HUES48 (cell line): ENCODE results near the gene CASK.

Experiments used
- H3K27ac ChIP-seq: one replicate; pipeline ENCODE4 v1.7.0; 2013; ENCODE audit warnings: low read depth, low read length, inconsistent platforms
- H3K27me3 ChIP-seq: 2 replicates; pipeline ENCODE4 v1.6.1; 2013; ENCODE audit warnings: mild to moderate bottlenecking, low read length; ENCODE audit not compliant: control insufficient read depth, insufficient read depth
- H3K36me3 ChIP-seq: 2 replicates; pipeline ENCODE4 v1.6.1; 2013; ENCODE audit warnings: low read length; ENCODE audit not compliant: control insufficient read depth, insufficient read depth
- H3K4me1 ChIP-seq: 2 replicates; pipeline ENCODE4 v1.6.1; 2013; ENCODE audit warnings: mild to moderate bottlenecking, low read length; ENCODE audit not compliant: control insufficient read depth, insufficient read depth
- H3K4me3 ChIP-seq: 2 replicates; pipeline ENCODE4 v1.5.1; 2013; ENCODE audit warnings: mild to moderate bottlenecking, low read depth, low read length
- H3K9ac ChIP-seq: 2 replicates; pipeline ENCODE4 v1.6.1; 2013; ENCODE audit warnings: mild to moderate bottlenecking, low read depth, low read length, moderate library complexity
- H3K9me3 ChIP-seq: 2 replicates; pipeline ENCODE4 v1.6.1; 2013; ENCODE audit warnings: low read length; ENCODE audit not compliant: control insufficient read depth, insufficient read depth

The CASK gene

DNA sequence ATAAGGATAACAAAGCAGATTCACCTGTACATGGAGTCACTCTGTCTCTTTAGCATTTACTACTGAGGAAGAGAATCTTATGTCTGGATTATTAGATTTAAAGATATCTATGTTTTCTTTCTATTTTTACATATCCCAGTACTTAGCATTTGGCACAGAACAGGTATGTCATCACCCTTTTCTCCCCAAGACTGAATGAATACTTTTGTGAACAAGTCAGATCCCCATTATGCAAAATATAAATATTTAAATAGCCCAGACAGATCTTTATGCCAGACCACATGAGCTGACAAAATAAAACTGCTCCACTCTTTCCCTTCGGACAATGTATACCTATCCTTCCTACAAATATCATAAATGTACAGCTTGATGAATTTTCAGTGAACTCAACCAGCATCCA is 94.5 kb downstream of the CASK start:
- no peaks in the 10 kb centered on the region for H3K27me3 ChIP-seq
- H3K27ac ChIP-seq = no peak overlapping the region
- H3K9me3 ChIP-seq = no peaks in the 10 kb centered on the region
- no peak overlapping the region for H3K4me3 ChIP-seq
- no peak overlapping the region for H3K9ac ChIP-seq
- H3K4me1 ChIP-seq = no peaks in the 10 kb centered on the region
- H3K36me3 ChIP-seq = no peaks in the 10 kb centered on the region

DNA sequence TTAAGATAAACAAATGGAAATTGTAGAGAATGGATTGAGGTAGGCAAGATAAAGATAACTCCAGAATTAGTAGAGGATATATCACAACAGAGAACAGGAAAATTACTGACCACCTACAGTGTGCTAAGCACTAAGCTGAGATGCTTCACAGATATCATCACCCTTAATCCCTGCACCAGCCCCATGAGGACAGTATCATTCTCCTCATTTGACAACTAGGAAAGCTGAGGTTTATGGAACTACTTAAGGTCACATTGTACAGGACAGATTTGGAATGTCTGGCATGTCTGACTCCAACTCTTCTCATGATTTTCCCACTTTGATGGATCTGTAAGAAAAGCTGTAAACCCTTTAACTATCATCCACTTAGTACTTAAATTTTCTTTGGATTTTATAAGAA is 95.5 kb downstream of the CASK start:
- Histone ChIP-seq H3K27me3 (no peaks in the 10 kb centered on the region), H3K4me3 (no peak overlapping the region), H3K36me3 (no peaks in the 10 kb centered on the region), H3K9ac (no peak overlapping the region), H3K27ac (no peak overlapping the region), H3K4me1 (0 out of 2 replicates have a peak, but pooled peaks cover 4% of the 10 kb centered on the region), H3K9me3 (no peaks in the 10 kb centered on the region)

DNA sequence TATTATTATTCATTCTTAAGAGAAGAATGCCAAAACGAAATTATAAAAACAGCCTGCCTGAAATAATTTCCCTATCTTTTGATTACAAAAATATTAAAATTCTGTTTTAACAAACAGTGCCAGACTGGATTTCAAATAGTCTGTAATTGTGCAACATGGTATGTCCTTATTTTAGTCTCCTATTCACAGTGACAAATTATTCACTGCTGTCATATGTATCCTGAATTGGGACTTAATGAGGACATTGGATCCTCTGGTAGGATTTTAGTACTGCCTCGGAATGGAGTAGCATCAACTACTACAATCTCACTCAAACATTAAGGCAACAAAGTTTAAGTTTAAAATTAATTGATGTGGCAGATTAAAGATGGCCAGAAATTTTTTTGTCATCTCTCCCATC is 97.6 kb downstream of the CASK start:
- H3K27me3 ChIP-seq = no peaks in the 10 kb centered on the region
- 0 out of 2 replicates have a peak, but pooled peaks cover 4% of the 10 kb centered on the region for H3K4me1 ChIP-seq
- H3K9me3 ChIP-seq = no peaks in the 10 kb centered on the region
- H3K27ac ChIP-seq = no peak overlapping the region
- H3K36me3 ChIP-seq = no peaks in the 10 kb centered on the region
- no peak overlapping the region for H3K4me3 ChIP-seq
- no peak overlapping the region for H3K9ac ChIP-seq

DNA sequence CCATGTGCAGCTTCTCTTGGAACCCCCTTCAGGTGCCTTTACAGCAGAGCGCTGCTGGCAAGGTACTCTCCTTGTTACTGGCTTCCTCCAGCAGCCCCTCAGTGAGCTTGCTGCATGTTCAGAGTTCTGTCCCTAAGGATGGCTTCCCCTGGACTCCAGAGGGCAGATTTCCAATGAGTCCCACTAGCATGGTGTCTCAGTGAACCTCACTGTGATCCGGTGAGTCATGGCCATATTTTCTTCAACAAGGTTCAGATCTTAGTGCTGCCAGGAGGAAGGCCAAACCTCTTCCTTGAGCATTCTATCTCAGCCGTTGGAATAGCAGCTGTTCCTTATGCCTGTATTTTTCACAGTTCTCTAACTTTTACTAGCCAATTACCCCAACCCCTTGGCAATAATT is 98.8 kb downstream of the CASK start:
- Histone ChIP-seq H3K36me3 (no peaks in the 10 kb centered on the region), H3K9ac (no peak overlapping the region), H3K9me3 (no peaks in the 10 kb centered on the region), H3K27ac (no peak overlapping the region), H3K27me3 (no peaks in the 10 kb centered on the region), H3K4me1 (0 out of 2 replicates have a peak, but pooled peaks cover 4% of the 10 kb centered on the region), H3K4me3 (no peak overlapping the region)

DNA sequence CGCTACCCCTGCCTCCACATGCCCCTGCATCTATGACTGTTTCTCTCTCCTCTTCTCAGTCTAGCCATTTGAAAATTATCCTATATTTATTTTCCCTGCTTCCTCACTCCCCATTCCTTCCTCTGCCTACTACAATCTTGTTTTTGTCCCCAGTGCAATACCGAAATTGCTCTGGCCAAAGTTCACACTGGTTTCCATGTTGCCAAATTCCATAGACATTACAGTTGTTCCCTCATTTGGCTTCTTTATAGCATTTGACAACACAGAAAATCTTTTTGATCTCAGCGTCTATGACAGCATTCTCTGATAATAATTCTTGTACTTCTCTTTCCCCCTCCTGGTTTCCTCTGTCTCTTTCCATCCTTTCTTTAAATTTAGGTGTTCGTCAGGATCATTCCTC is 100.0 kb downstream of the CASK start:
- no peaks in the 10 kb centered on the region for H3K27me3 ChIP-seq

DNA sequence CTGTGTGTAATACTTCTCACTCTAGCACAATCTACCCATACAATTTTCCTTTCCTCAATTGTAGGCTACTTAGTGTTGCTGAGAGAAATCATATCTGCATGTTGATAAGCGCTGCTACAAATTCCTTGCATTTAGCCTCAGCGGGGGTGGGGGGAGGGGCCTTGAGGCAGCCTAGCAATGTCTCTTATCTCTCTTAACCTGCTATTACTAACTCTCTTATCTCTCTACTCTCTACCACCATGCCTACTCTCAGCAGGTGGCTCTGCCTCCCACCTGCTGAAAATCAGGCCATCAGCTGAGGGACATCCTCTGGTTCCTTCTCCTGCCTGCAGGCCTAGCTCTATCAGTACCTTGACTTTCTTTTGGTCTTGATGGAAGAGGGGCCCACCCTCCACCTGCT is 100.5 kb downstream of the CASK start:
- Histone ChIP-seq H3K27ac (no peak overlapping the region), H3K9me3 (no peaks in the 10 kb centered on the region), H3K9ac (no peak overlapping the region), H3K4me3 (no peak overlapping the region), H3K27me3 (no peaks in the 10 kb centered on the region), H3K36me3 (no peaks in the 10 kb centered on the region), H3K4me1 (0 out of 2 replicates have a peak, but pooled peaks cover 4% of the 10 kb centered on the region)

More for the DNA sequence above, 100.0 kb downstream of the CASK start:
- H3K4me3 ChIP-seq = no peak overlapping the region
- no peak overlapping the region for H3K9ac ChIP-seq
- H3K9me3 ChIP-seq = no peaks in the 10 kb centered on the region
- H3K4me1 ChIP-seq = 0 out of 2 replicates have a peak, but pooled peaks cover 4% of the 10 kb centered on the region
- no peak overlapping the region for H3K27ac ChIP-seq
- H3K36me3 ChIP-seq = no peaks in the 10 kb centered on the region

DNA sequence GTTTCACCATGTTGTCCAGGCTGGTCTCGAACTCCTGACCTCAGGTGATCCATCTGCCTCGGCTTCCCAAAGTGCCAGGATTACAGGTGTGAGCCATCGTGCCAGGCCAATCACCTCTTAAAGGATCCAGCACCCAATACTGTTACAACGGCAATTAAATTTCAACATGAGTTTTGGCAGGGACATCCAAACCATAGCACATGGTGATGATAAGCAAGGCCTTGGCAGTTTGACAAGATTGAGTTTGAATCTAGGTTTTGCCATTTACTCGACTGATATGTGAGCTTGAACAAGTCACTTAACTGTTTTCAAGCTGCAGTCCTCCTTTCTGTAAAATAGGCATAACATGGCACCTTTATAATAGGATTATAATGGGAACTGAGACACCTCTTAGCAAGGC is 115.3 kb downstream of the CASK start:
- no peaks in the 10 kb centered on the region for H3K36me3 ChIP-seq
- H3K4me3 ChIP-seq = no peak overlapping the region
- 0 out of 2 replicates have a peak, but pooled peaks cover 9% of the 10 kb centered on the region for H3K4me1 ChIP-seq
- H3K27ac ChIP-seq = no peak overlapping the region
- H3K27me3 ChIP-seq = no peaks in the 10 kb centered on the region
- peaks cover 9% of the 10 kb centered on the region for H3K9me3 ChIP-seq
- H3K9ac ChIP-seq = no peak overlapping the region

DNA sequence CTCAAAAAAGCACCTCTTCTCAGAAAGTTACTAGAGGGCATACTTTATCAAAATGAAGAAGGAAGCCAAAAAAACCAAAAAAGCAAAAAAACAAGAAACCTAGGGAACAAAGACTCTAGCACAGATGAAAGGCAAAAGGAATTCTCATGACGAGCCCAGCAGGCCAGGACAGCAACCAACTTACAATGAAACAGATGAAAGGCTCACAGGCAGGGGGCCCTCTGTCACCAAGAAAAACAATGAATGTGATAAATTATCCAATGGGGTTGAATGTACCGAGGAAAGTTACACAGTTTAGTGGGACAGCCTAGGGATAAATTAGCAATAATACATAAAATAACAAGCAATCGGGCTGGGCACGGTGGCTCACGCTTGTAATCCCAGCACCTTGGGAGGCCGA is 120.4 kb downstream of the CASK start:
- Histone ChIP-seq H3K27me3 (no peaks in the 10 kb centered on the region), H3K27ac (no peak overlapping the region), H3K4me3 (no peak overlapping the region), H3K9me3 (0 out of 2 replicates have a peak, but pooled peaks cover under 1% of the 10 kb centered on the region), H3K4me1 (0 out of 2 replicates have a peak, but pooled peaks cover 13% of the 10 kb centered on the region), H3K36me3 (no peaks in the 10 kb centered on the region), H3K9ac (no peak overlapping the region)

DNA sequence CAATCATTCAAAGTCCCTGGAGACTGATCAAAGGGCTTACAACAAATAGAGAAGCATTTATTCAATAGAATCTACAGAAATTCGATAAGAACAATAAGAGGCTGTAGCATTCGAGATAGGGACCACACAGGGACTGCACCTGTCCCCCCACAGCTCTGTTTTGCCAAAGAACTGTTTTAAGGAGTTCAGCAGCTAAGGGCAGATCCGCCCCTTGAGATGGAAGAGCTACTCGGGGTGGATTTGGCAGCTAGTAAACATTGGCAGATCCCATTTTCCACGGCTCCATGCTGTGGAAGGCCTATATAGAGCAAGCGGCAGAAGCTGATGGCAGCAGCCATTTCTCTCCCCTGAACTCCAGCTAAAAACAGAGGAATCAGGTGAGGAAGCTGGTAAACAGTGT is 123.7 kb downstream of the CASK start:
- no peaks in the 10 kb centered on the region for H3K9me3 ChIP-seq
- H3K4me1 ChIP-seq = 0 out of 2 replicates have a peak, but pooled peaks cover 7% of the 10 kb centered on the region
- H3K27ac ChIP-seq = no peak overlapping the region
- H3K9ac ChIP-seq = no peak overlapping the region
- no peaks in the 10 kb centered on the region for H3K36me3 ChIP-seq
- H3K4me3 ChIP-seq = no peak overlapping the region
- H3K27me3 ChIP-seq = no peaks in the 10 kb centered on the region

DNA sequence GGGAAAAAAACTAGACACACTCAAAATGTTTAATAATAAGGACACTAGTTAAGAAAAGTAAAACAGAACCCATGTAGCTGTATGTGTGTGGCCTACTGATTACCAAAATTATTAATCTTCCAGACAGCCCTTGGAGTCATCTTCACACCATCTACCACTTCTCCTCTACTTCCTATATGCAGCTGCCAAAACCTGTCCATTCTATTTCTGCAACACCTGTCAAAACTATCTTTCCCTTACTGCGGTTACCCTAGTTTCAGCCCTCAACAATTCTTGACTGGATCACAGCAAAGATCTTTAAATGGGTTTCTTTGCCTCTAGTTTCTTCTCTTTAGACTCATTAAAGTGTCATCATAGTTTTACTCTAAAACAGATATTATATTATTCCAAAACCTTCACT is 126.8 kb downstream of the CASK start:
- no peak overlapping the region for H3K27ac ChIP-seq
- no peaks in the 10 kb centered on the region for H3K27me3 ChIP-seq
- no peak overlapping the region for H3K9ac ChIP-seq
- no peaks in the 10 kb centered on the region for H3K9me3 ChIP-seq
- H3K4me3 ChIP-seq = no peak overlapping the region
- no peaks in the 10 kb centered on the region for H3K36me3 ChIP-seq
- no peaks in the 10 kb centered on the region for H3K4me1 ChIP-seq

DNA sequence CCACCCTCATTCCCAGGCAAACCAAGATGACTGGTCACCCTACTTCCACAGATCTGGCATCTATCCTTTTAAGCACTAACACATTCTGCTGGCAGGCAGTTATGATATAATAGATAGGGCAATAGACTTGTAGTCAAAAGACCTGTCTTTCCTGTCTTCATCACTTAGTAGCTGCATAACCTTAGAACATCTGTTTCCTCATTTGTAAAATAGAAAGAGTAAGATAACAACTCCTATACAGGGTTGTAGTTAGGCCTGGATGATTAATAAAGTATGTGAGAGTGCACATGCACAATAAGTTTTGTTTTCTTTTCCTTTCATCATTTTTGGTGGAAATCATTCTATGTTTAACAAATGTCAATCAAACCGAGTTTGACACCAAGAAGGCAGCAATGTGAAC is 127.3 kb downstream of the CASK start:
- Histone ChIP-seq H3K4me3 (no peak overlapping the region), H3K36me3 (no peaks in the 10 kb centered on the region), H3K27me3 (no peaks in the 10 kb centered on the region), H3K9me3 (no peaks in the 10 kb centered on the region), H3K27ac (no peak overlapping the region), H3K9ac (no peak overlapping the region), H3K4me1 (no peaks in the 10 kb centered on the region)

DNA sequence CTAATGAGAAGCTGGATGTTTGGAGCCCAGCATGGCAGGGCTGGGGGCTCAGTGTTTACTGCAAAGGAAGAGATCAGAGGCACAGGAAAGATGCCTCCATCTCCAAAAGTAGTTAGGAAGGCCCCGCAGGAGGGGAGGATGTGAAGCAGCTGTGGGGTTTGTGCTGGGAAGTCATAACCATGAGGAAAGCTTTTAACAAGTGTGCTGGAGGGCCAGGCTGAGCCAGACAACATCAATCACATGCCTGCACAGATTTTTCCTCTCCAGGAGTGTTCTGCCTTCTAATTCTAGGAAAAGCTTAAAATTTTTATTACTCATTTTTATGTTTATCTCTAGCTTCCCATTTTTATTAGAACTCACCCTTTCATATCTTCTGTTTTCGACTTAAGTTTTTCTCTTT is 134.0 kb downstream of the CASK start:
- Histone ChIP-seq H3K27ac (no peak overlapping the region), H3K4me1 (no peaks in the 10 kb centered on the region), H3K9me3 (no peaks in the 10 kb centered on the region), H3K27me3 (no peaks in the 10 kb centered on the region), H3K9ac (no peak overlapping the region), H3K36me3 (peaks cover 19% of the 10 kb centered on the region), H3K4me3 (no peak overlapping the region)
